Activated CD4-positive, alpha-beta T cell treated with anti-CD3 and anti-CD28 coated beads, Interleukin-2, amount 50 U/mL, for 1 hour (primary cell): ENCODE data around the gene ERAP2.

Source experiments
- DNase-seq: peaks from one replicate; pipeline ENCODE4 v3.0.0-alpha.2; 2020

The ERAP2 gene

GRCh38 chr5:96968614-96969013, 92.3 kb downstream of the ERAP2 start:
- DNase-seq = no peak
